WTC11 (cell line): ENCODE results near the gene EPHX1. TPM values are rescaled to one million over a fixed set of nuclear protein-coding genes. Genes with fewer than 3 reads are reported as not detected.
"Not testable (repeated sequence)": the region's sequence is repeated elsewhere in the genome, so short reads cannot be mapped to it uniquely, and the experiment has no call there.

Source experiments
- ATAC-seq: fragments of 200-7000 bp; cut with Tn5 transposase; 2 replicates; pipeline ENCODE4 v1.10.0; 2021; ENCODE audit warnings: mild to moderate bottlenecking, moderate library complexity
- CTCF ChIA-PET: fragments of 300-600 bp; sonication (Branson Sonifier 250); formaldehyde crosslinking; loops from one replicate; lab custom pipeline; 2021; ENCODE audit warnings: antibody characterized with exemption; lab: Charles Lee
- POLR2A ChIA-PET: fragments of 350-600 bp; sonication (Branson Sonifier 250); formaldehyde crosslinking; loops from one replicate; lab custom pipeline; 2021; ENCODE audit warnings: antibody characterized with exemption; lab: Charles Lee
- DNase-seq: peaks from one replicate; pipeline ENCODE4 v3.0.0; 2021; ENCODE audit warnings: low spot score
- H3K27ac Mint-ChIP-seq: 2 replicates; pipeline ENCODE4 v1.8.0; 2021; ENCODE audit warnings: mixed read lengths
- H3K27me3 Mint-ChIP-seq: 2 replicates; pipeline ENCODE4 v1.8.0; 2021; ENCODE audit warnings: low read depth, mild to moderate bottlenecking, moderate library complexity, mixed read lengths
- H3K36me3 Mint-ChIP-seq: 2 replicates; pipeline ENCODE4 v1.8.0; 2021; ENCODE audit warnings: mixed read lengths
- H3K4me1 Mint-ChIP-seq: 2 replicates; pipeline ENCODE4 v1.8.0; 2022; ENCODE audit warnings: mixed read lengths
- H3K4me3 Mint-ChIP-seq: 2 replicates; pipeline ENCODE4 v1.8.0; 2021; ENCODE audit warnings: mild to moderate bottlenecking, moderate library complexity, mixed read lengths
- H3K9me3 Mint-ChIP-seq: 2 replicates; pipeline ENCODE4 v1.8.0; 2021; ENCODE audit warnings: mixed read lengths
- JAZF1 ChIP-seq: fragments of 250-450 bp; sonication (Bioruptor Pico); IDR thresholded peaks from 2 replicates; pipeline ENCODE4 v1.9.0; 2021; ENCODE audit warnings: moderate library complexity, mild to moderate bottlenecking, inconsistent platforms
- JUN ChIP-seq: sonication (generic); formaldehyde crosslinking; IDR thresholded peaks from 2 replicates; pipeline ENCODE4 v1.8.0; 2023; ENCODE audit warnings: mild to moderate bottlenecking, missing genetic modification reagents
- KAT7 ChIP-seq: sonication (generic); formaldehyde crosslinking; IDR thresholded peaks from 2 replicates; pipeline ENCODE4 v1.8.1; 2023; ENCODE audit warnings: missing genetic modification reagents, mild to moderate bottlenecking, borderline replicate concordance
- NFE2L1 ChIP-seq: sonication (generic); formaldehyde crosslinking; IDR thresholded peaks from 2 replicates; pipeline ENCODE4 v1.8.1; 2023; ENCODE audit warnings: missing genetic modification reagents
- NFYB ChIP-seq: sonication (generic); formaldehyde crosslinking; conservative IDR thresholded peaks from 2 replicates; pipeline ENCODE4 v1.8.0; 2022; ENCODE audit warnings: low read depth, missing genetic modification reagents
- OVOL2 ChIP-seq: fragments of 250-450 bp; sonication (Bioruptor Pico); IDR thresholded peaks from 2 replicates; pipeline ENCODE4 v1.9.0; 2021; ENCODE audit warnings: mild to moderate bottlenecking, borderline replicate concordance
- PREB ChIP-seq: sonication (generic); formaldehyde crosslinking; IDR thresholded peaks from 2 replicates; pipeline ENCODE4 v1.8.1; 2022; ENCODE audit warnings: mild to moderate bottlenecking, missing genetic modification reagents, moderate library complexity, borderline replicate concordance
- TCF7 ChIP-seq: sonication (generic); formaldehyde crosslinking; IDR thresholded peaks from 2 replicates; pipeline ENCODE4 v1.8.0; 2022; ENCODE audit warnings: mild to moderate bottlenecking, low read depth, missing genetic modification reagents, moderate library complexity
- TP53 ChIP-seq: sonication (generic); formaldehyde crosslinking; IDR thresholded peaks from 2 replicates; pipeline ENCODE4 v1.8.1; 2023; ENCODE audit warnings: mild to moderate bottlenecking, missing genetic modification reagents
- ZBTB21 ChIP-seq: sonication (generic); formaldehyde crosslinking; IDR thresholded peaks from 2 replicates; pipeline ENCODE4 v1.8.1; 2023; ENCODE audit warnings: mild to moderate bottlenecking, missing genetic modification reagents, borderline replicate concordance
- ZNF121 ChIP-seq: sonication (generic); formaldehyde crosslinking; IDR thresholded peaks from 2 replicates; pipeline ENCODE4 v1.8.0; 2023; ENCODE audit warnings: missing genetic modification reagents
- ZNF219 ChIP-seq: sonication (generic); formaldehyde crosslinking; IDR thresholded peaks from 2 replicates; pipeline ENCODE4 v1.8.0; 2023; ENCODE audit warnings: missing genetic modification reagents, mild to moderate bottlenecking, borderline replicate concordance
- ZNF425 ChIP-seq: fragments of 250-450 bp; sonication (Bioruptor Pico); conservative IDR thresholded peaks from 2 replicates; pipeline ENCODE4 v1.9.0; 2021; ENCODE audit warnings: mild to moderate bottlenecking
- total RNA-seq: library from RNA; stranded (reverse); gene quantifications from 3 replicates; pipeline ENCODE4 v1.2.3, GENCODE V29; 2021
- TF ChIP-seq, protein P1 (sequence below): sonication (generic); formaldehyde crosslinking; IDR thresholded peaks from 2 replicates; pipeline ENCODE4 v1.8.1; 2023; ENCODE audit warnings: mild to moderate bottlenecking, missing genetic modification reagents, borderline replicate concordance

The EPHX1 gene
- total RNA-seq, 1 experiment from 2014 or later = 60.9 TPM

GRCh38 chr1:225887030-225887314 lies 77.0 kb downstream of the EPHX1 start (continued):
- TF ChIP-seq, protein P1, sequence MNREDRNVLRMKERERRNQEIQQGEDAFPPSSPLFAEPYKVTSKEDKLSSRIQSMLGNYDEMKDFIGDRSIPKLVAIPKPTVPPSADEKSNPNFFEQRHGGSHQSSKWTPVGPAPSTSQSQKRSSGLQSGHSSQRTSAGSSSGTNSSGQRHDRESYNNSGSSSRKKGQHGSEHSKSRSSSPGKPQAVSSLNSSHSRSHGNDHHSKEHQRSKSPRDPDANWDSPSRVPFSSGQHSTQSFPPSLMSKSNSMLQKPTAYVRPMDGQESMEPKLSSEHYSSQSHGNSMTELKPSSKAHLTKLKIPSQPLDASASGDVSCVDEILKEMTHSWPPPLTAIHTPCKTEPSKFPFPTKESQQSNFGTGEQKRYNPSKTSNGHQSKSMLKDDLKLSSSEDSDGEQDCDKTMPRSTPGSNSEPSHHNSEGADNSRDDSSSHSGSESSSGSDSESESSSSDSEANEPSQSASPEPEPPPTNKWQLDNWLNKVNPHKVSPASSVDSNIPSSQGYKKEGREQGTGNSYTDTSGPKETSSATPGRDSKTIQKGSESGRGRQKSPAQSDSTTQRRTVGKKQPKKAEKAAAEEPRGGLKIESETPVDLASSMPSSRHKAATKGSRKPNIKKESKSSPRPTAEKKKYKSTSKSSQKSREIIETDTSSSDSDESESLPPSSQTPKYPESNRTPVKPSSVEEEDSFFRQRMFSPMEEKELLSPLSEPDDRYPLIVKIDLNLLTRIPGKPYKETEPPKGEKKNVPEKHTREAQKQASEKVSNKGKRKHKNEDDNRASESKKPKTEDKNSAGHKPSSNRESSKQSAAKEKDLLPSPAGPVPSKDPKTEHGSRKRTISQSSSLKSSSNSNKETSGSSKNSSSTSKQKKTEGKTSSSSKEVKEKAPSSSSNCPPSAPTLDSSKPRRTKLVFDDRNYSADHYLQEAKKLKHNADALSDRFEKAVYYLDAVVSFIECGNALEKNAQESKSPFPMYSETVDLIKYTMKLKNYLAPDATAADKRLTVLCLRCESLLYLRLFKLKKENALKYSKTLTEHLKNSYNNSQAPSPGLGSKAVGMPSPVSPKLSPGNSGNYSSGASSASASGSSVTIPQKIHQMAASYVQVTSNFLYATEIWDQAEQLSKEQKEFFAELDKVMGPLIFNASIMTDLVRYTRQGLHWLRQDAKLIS (CRISPR knock-in tag) = no peak
- no peak for TF ChIP-seq ZNF425
- no peak for TF ChIP-seq NFE2L1 (CRISPR knock-in tag)
- TF ChIP-seq, all 79 proteins: peak for 0

DNA sequence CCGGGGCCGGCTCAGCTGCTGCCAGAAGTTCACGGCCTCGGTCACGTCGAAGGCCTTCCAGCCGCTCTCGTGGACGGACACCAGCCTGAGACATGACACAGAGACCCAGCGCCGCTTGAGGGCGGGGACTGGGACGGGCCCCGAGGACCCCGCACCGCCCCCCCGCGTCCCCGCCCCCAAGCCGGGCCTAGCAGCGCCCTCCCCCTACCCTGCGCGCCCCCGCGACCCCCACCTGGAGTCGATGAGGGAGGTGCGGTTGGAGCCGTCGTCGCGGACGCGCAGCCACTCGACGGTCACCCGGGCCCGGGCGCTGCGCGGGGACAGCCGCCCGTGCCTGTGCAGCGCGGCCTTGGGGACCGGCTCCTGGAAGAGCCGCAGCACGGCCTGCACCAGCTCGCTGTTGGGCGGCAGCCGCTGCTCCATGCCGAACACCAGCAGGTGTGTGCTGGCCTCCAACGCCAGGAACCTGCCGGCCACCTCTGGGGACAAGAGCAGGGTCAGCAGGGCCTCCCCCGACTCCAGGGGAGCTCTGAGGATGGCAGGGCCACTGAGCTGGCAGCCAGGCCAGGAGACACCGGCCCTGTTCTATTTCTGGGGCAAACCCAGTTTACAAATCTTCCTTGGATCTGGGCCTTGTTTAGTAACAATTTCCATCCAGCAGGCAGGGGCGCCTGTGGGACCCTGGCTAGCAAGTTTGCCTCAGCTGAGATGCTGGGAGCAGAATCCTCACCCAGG lies 77.8 kb downstream of the EPHX1 start:
- peak overlapping the region; percentile 69 for H3K4me3 Mint-ChIP-seq
- peak; percentile 7 for ATAC-seq
- peak overlapping the region; percentile 72; the same call in 1 of the 2 replicates for H3K27ac Mint-ChIP-seq
- not testable (repeated sequence) for H3K36me3 Mint-ChIP-seq, H3K27me3 Mint-ChIP-seq, H3K9me3 Mint-ChIP-seq
- ChIA-PET POLR2A (interaction anchor here (1.2 kb wide), 1 partner anchor 36 kb away, joined by 5 read pairs; the partner anchor contains the start of gene PYCR2), CTCF (interaction anchor here (1.1 to 4.3 kb wide), 5 partner anchors 10 to 88 kb away, joined by 3 to 21 read pairs (median 13); no protein-coding TSS in a partner anchor)
- H3K4me1 Mint-ChIP-seq = peaks cover 48% of the 10 kb centered on the region
- DNase-seq = peak; percentile 61

GRCh38 chr1:225888289-225888897 lies 78.5 kb downstream of the EPHX1 start:
- Mint-ChIP-seq H3K9me3 (no peaks in the 10 kb centered on the region), H3K4me3 (peak overlapping the region; percentile 69), H3K4me1 (peaks cover 48% of the 10 kb centered on the region), H3K27ac (peak overlapping the region; percentile 72; the same call in 1 of the 2 replicates), H3K36me3 (0 out of 2 replicates have a peak, but pooled peaks cover 4% of the 10 kb centered on the region), H3K27me3 (no peaks in the 10 kb centered on the region; the same call in 1 of the 2 replicates)
- TF ChIP-seq JAZF1 (CRISPR knock-in tag) = no peak
- TF ChIP-seq ZNF219 = no peak
- TF ChIP-seq NFE2L1 (CRISPR knock-in tag) = no peak
- TF ChIP-seq TCF7 (CRISPR knock-in tag) = no peak
- TF ChIP-seq JUN (CRISPR knock-in tag) = 0 out of 2 replicates have a peak, but pooled peaks have one; percentile 19
- TF ChIP-seq ZNF121 (CRISPR knock-in tag) = 0 out of 2 replicates have a peak, but pooled peaks have one; percentile 19
- TF ChIP-seq NFYB (CRISPR knock-in tag) = 0 out of 2 replicates have a peak, but pooled peaks have one; percentile 8
- POLR2A ChIA-PET = interaction anchor here (0.5 to 1.2 kb wide), 2 partner anchors 36 to 401 kb away, joined by 3 to 5 read pairs; partner anchors contain the start of gene PYCR2
- CTCF ChIA-PET = interaction anchor here (0.7 to 4.3 kb wide), 11 partner anchors 10 to 413 kb away, joined by 3 to 21 read pairs (median 6); no protein-coding TSS in a partner anchor
- ATAC-seq = no peak
- DNase-seq = no peak

DNA sequence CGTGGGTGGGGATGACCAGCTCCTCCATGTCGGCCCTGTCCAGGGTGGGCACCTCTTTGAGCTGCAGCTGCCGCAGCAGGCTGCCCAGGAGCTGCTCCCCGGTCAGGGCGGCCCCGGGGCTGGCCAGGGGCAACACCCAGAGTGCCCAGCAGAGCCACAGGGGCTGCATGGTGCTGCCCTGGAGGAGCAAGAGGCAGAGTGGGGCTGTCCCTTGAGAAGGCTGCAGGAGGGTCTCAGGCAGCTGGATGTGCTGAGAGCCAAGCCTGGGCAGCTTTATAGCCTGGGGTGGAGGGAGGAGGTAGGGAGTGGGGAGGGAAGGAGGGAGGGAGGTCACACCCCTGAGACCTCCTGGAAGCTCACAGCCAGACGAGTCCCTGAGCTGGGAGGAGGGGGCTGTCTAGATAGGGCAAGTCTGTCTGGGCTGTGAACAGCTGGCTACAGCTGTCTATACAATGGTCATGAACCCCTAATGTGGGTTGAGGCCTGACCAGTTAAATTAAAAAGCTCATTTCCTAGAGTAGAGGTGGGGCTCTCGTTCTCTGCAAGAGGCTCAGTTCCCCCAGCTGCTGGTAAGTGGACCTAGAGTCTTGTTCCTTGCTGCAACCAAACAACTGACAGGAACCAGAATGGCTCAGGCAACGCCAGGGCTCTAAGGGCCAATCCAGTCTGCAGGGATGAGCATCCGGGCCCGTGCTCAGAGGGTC lies 79.1 kb downstream of the EPHX1 start, which contains the start of gene LEFTY1:
LEFTY1 (minus strand) TSS at position 249 of the 704 bp plus-strand sequence; CDS start at position 169, 80 bp downstream.
- DNase-seq (peak; percentile 42), ATAC-seq (peak; percentile 50)
- Mint-ChIP-seq H3K9me3 (no peaks in the 10 kb centered on the region), H3K4me1 (peaks cover 43% of the 10 kb centered on the region), H3K36me3 (0 out of 2 replicates have a peak, but pooled peaks cover 4% of the 10 kb centered on the region), H3K27ac (peak within 1 kb of the TSS; percentile 78), H3K4me3 (peak within 1 kb of the TSS; percentile 69), H3K27me3 (no peaks in the 10 kb centered on the region; the same call in 1 of the 2 replicates)
- CTCF ChIA-PET = interaction anchor here (0.7 to 4.3 kb wide), 11 partner anchors 9 to 414 kb away, joined by 3 to 21 read pairs (median 6); no protein-coding TSS in a partner anchor
- POLR2A ChIA-PET = interaction anchor here (0.5 to 1.5 kb wide), 7 partner anchors 8 to 402 kb away, joined by 3 to 5 read pairs (median 3); partner anchors contain the start of gene PYCR2
- TF ChIP-seq ZBTB21 (0 out of 2 replicates have a peak, but pooled peaks have one; percentile 18), TP53 (0 out of 2 replicates have a peak, but pooled peaks have one; percentile 25), OVOL2 (CRISPR knock-in tag) (no peak), KAT7 (CRISPR knock-in tag) (peak; percentile 25; the same call in 1 of the 2 replicates), PREB (no peak)
